ENCODE results near the gene COQ6. TPM values are rescaled to one million over a fixed set of nuclear protein-coding genes. Genes with fewer than 3 reads are reported as not detected.
"Not testable (repeated sequence)": the region's sequence is repeated elsewhere in the genome, so short reads cannot be mapped to it uniquely, and the experiment has no call there.

The COQ6 gene
- total RNA-seq (2014; rRNA removed; shearing (Covaris generic)), result 22.9 and 39.0 TPM in 2 replicates
- 18.0 and 29.8 TPM in 2 replicates for polyA plus RNA-seq (2015; cell fraction: cytosol; rRNA removed)
- polyA plus RNA-seq (2015; cell fraction: nucleus; rRNA removed), result 66.1 and 69.5 TPM in 2 replicates

GRCh38 chr14:73949752-73950734, at the start of gene COQ6, which contains the start of gene FAM161B:
Gene COQ6 (plus strand): TSS chr14:73950302. CDS start chr14:73950333, 31 bp downstream.
Gene FAM161B (minus strand): TSS chr14:73950094. CDS start chr14:73950026, 68 bp downstream.
- DNase-seq (ENCODE audit: low read depth, low spot score), result peak; percentile 97
- in situ Hi-C loops (cut with HindIII; ENCODE audit: low pct_unique_long_range_greater_than_20kb, low sequenced_read_pairs), result no loop called here

GRCh38 chr14:73903028-73903427, 47.1 kb upstream of the COQ6 start:
- DNase-seq (ENCODE audit: low read depth, low spot score), result no peak
- in situ Hi-C loops (cut with HindIII; ENCODE audit: low pct_unique_long_range_greater_than_20kb, low sequenced_read_pairs), result no loop called here

- in situ Hi-C loops (cut with HindIII; ENCODE audit: low pct_unique_long_range_greater_than_20kb, low sequenced_read_pairs), result no loop called here
- no peak for DNase-seq (ENCODE audit: low read depth, low spot score)
Measured at GRCh38 chr14:73909681-73910080, 40.4 kb upstream of the COQ6 start.

- in situ Hi-C loops (cut with HindIII; ENCODE audit: low pct_unique_long_range_greater_than_20kb, low sequenced_read_pairs), result no loop called here
- DNase-seq (ENCODE audit: low read depth, low spot score), result no peak
Measured at GRCh38 chr14:73913256-73913655, 36.8 kb upstream of the COQ6 start.

GRCh38 chr14:73916324-73916723, 33.8 kb upstream of the COQ6 start:
- no peak for DNase-seq (ENCODE audit: low read depth, low spot score)
- in situ Hi-C loops (cut with HindIII; ENCODE audit: low pct_unique_long_range_greater_than_20kb, low sequenced_read_pairs), result no loop called here

- DNase-seq (ENCODE audit: low read depth, low spot score); in situ Hi-C loops (cut with HindIII; ENCODE audit: low pct_unique_long_range_greater_than_20kb, low sequenced_read_pairs): not testable (repeated sequence)
Measured at GRCh38 chr14:73919457-73919856, 30.6 kb upstream of the COQ6 start.

- in situ Hi-C loops (cut with HindIII; ENCODE audit: low pct_unique_long_range_greater_than_20kb, low sequenced_read_pairs), result no loop called here
- DNase-seq (ENCODE audit: low read depth, low spot score), result no peak
Measured at GRCh38 chr14:73924337-73924736, 25.8 kb upstream of the COQ6 start.

- in situ Hi-C loops (cut with HindIII; ENCODE audit: low pct_unique_long_range_greater_than_20kb, low sequenced_read_pairs), result no loop called here
- DNase-seq (ENCODE audit: low read depth, low spot score), result peak; percentile 34
Measured at GRCh38 chr14:73935666-73936065, 14.4 kb upstream of the COQ6 start.

- in situ Hi-C loops (cut with HindIII; ENCODE audit: low pct_unique_long_range_greater_than_20kb, low sequenced_read_pairs), result no loop called here
- DNase-seq (ENCODE audit: low read depth, low spot score), result no peak
Measured at GRCh38 chr14:73936548-73936947, 13.6 kb upstream of the COQ6 start.

GRCh38 chr14:73937012-73937411, 13.1 kb upstream of the COQ6 start:
- in situ Hi-C loops (cut with HindIII; ENCODE audit: low pct_unique_long_range_greater_than_20kb, low sequenced_read_pairs), result no loop called here
- no peak for DNase-seq (ENCODE audit: low read depth, low spot score)

- DNase-seq (ENCODE audit: low read depth, low spot score), result no peak
- in situ Hi-C loops (cut with HindIII; ENCODE audit: low pct_unique_long_range_greater_than_20kb, low sequenced_read_pairs), result no loop called here
Measured at GRCh38 chr14:73942180-73942579, 7.9 kb upstream of the COQ6 start.

GRCh38 chr14:73943083-73943482, 7.0 kb upstream of the COQ6 start:
- DNase-seq (ENCODE audit: low read depth, low spot score), result peak; percentile 6
- in situ Hi-C loops (cut with HindIII; ENCODE audit: low pct_unique_long_range_greater_than_20kb, low sequenced_read_pairs), result no loop called here

GRCh38 chr14:73944432-73945158, 5.5 kb upstream of the COQ6 start:
- DNase-seq (ENCODE audit: low read depth, low spot score), result no peak
- in situ Hi-C loops (cut with HindIII; ENCODE audit: low pct_unique_long_range_greater_than_20kb, low sequenced_read_pairs), result no loop called here

- in situ Hi-C loops (cut with HindIII; ENCODE audit: low pct_unique_long_range_greater_than_20kb, low sequenced_read_pairs), result no loop called here
- no peak for DNase-seq (ENCODE audit: low read depth, low spot score)
Measured at GRCh38 chr14:73945159-73945670, 4.9 kb upstream of the COQ6 start.

GRCh38 chr14:73953731-73954130, 3.6 kb downstream of the COQ6 start:
- DNase-seq (ENCODE audit: low read depth, low spot score), result no peak
- in situ Hi-C loops (cut with HindIII; ENCODE audit: low pct_unique_long_range_greater_than_20kb, low sequenced_read_pairs), result no loop called here

- in situ Hi-C loops (cut with HindIII; ENCODE audit: low pct_unique_long_range_greater_than_20kb, low sequenced_read_pairs), result no loop called here
- DNase-seq (ENCODE audit: low read depth, low spot score), result no peak
Measured at GRCh38 chr14:73955674-73956073, 5.6 kb downstream of the COQ6 start.

- in situ Hi-C loops (cut with HindIII; ENCODE audit: low pct_unique_long_range_greater_than_20kb, low sequenced_read_pairs), result no loop called here
- DNase-seq (ENCODE audit: low read depth, low spot score), result no peak
Measured at GRCh38 chr14:73958591-73958990, 8.5 kb downstream of the COQ6 start.

- DNase-seq (ENCODE audit: low read depth, low spot score), result no peak
- in situ Hi-C loops (cut with HindIII; ENCODE audit: low pct_unique_long_range_greater_than_20kb, low sequenced_read_pairs), result no loop called here
Measured at GRCh38 chr14:73961192-73961591, 11.1 kb downstream of the COQ6 start.
